Inflammatory macrophage (primary cell): ENCODE results near the gene RIC8A.

Experiments used
- DNase-seq, 2 donors: peaks; one replicate each; pipeline ENCODE4 v3.0.0-alpha.2; 2020 to 2022

The RIC8A gene

DNA sequence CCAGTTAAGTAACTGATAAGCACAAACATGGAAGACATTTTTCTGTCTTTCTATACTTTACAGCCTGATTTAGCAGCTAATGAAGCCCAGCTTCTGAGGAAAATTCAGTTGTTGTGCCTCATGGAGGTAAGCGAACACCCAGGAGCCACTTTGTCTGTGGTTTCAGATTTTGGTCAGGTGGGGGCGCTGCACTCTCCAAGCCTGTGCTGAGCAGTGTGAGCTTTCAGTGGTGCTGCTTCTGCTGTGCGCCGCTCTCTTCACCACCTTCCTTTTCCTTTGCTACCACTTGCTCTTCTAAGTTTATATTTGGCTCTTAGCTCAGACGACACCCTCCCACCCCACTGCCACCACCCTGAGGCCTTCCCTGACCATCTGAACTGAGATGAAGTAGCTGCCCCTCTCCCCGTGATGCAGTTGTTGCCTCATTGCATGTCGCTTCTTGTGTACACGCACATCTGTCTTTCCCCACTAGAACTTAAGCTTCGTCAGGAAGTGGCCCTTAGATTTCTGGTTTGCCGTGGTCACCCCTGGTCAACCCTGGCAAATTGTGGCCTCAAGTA lies 43.3 kb downstream of the RIC8A start:
- peak; percentile 64 to 67 for DNase-seq

DNA sequence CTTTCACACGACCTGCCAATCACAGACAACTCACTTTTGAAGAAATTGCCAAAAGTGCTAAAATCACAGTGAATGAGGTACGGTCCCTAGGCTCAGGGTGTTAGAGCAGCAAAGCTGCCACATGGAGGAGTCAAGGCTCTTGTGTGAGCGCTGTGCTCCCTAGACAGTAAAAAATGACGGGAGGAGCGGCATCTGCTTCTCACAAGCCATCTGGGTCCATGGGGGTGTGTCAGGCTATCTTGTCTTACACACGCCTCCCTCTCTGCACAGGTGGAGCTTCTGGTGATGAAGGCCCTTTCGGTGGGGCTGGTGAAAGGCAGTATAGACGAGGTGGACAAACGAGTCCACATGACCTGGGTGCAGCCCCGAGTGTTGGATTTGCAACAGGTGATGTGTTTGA lies 44.0 kb downstream of the RIC8A start:
- no peak for DNase-seq

DNA sequence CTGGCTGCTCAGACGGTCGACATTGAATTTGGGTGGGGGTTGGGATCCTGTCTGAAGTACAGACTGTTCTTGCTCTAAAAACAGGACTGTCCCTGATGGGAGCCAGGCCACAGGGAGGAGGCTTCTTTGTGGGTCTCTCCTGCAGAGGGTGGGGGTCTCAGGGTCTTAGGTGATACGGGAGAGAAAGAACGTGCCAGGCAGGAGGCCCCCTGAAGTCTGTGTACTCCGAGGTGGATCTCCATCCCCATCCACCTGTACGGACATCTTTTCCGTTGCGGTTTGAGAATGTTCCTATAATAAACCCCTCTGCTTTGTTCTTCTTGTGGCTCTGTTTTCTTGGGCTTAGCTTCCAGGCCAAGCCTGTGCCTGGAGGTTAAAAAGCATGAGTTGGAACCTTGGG lies 45.2 kb downstream of the RIC8A start:
- no peak for DNase-seq

DNA sequence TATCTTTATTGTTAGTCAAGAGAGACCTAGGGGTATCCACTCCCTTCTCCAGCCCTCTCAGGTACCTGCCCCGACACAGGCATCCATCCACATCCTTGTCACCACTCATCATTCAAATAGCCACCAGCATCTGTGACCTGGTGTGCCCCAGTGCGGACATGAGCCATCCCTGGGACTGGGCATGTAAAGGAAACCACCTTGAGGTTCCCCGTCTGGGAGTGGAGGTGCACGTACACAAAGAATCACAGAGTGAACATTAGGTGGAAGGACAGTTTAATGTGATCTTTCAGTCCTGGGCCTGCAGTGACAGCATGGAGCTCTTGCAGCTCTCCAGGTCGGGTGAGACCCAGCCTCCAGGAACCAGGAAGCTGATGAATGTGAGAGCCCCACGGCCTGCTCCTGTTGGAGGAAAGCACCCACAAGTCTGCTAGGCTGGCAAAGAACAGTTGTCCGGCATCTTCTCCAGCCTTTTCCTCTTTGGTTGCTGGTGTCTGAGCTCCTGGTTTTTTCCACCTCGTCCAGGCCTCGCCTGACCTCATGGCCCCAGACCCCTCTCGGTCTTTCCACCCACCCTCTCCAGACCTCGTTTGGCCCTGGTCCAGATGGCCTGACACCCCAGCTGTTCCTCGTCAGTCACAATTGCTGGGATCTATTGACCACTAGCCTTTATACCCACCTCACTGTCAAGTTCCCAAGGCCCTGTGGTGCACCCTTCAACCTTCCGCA lies 45.8 kb downstream of the RIC8A start:
- no peak for DNase-seq

DNA sequence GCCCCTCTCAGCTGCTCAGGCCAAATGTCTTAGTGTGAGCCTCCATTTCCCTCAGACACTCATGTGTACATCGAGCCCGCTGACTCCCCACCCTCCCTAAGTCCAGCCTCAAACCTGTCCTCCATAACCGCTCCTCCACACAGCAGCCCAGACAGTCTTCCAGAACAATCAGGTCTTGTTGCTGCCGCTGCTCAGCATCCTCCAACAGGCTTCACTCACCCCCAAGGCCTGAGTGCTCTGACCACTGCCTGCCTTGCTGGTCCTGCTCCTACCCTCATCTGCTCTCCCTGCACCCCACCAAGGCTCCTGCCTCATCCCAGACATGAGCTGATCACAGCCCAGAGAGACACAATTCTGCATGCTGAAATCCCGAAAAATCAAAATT lies 46.4 kb downstream of the RIC8A start:
- no peak for DNase-seq

DNA sequence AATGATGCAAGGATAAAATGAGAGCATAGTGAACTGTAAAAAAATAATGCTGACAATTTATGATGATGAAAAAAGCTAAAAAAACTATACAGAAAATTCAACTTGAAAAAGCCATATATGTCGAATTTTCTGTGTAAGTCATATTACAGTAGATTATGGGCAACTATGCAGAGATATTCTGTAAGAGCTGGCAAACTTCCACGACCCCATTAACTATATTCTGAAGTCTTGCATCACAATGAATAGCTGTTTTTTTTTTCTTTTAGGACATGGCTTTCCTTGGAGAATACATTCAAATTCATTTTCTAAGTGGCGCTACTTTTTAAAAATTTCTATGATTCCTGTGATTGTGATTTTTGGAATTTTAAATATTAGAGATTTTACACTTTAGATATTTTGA lies 47.7 kb downstream of the RIC8A start:
- no peak for DNase-seq

DNA sequence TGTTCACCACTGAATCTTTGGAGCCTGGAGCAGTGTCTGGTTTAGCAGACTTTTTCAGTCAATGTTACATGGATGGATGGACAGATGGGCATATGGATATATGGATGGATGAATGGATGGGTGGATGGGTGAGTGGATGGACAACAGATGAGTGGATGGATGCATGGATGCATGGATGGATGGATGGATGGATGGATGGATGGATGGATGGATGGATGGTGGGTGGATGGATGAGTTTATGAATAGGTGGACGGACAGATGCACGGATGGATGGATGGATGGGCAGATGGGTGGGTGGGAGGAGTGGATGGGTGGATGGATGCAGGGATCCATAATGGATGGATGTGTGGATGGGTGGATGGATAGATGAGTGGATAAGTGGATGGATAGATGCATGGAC lies 48.3 kb downstream of the RIC8A start:
- no peak for DNase-seq

DNA sequence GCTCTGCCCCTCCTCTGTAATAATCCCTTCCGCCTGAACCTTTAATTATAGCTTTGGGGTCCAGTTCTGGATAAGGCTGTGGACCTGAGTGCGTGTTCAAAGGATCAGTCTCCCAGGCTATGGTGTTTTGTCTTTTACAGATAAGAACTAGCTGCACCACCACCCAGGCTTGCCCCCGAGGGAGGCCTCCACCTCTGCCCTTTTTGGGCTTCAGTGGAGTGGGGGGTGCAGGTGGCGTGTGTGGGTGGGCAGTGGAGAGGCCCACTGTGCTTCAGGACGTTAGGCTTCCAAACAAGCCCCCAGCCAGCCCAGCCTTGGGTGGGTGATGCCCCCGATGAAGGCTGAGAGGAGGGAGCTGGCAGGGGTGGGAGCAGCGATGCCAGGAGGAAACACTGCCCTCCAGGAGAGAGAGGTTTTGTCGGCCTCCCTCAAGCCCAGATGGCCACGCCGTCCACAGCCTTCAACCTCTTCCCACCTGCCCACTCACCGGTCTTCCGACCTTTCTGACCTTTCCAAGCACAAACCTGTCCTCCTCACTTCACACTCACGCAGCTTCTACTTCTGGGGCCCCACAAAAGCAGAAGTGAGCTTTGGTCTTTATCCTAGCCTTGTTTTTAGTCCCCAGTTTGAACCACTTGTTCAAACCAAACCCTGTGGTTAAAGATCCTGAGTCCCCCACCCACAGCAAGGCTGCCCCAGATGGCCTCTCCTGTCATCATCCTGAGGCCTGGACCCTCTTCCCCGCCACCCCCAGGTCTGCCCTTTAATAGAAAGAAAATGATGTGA lies 49.6 kb downstream of the RIC8A start:
- DNase-seq, result no peak

DNA sequence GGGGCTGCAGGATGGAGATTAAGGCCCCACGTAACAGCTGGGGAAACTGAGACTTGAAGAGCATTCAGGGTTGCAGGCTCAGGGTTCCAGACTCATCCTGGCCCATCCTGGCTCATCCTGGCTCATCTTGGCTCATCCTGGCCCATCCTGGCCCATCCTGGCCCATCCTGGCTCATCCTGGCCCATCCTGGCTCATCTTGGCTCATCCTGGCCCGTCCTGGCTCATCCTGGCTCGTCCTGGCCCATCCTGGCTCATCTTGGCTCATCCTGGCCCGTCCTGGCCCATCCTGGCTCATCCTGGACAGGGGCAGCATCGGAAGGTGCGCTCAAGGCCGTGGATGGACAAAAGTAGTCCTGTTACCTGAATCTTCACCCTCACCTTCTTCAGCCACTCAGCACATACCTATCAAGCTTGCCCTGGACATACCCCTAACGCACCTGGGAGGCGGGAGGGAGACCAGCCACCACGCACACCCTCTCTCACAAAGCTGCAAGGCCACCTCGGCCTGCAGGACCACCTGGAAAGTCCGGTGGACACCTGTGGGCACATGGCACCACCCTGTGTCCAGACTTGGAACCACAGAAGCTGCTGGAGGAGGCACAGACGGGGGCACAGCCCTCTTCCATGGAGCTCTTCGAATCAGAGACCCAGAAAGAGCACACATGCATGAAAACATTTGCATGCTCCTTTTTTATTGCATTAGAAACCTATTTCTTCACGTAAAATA lies 50.4 kb downstream of the RIC8A start:
- no peak for DNase-seq

DNA sequence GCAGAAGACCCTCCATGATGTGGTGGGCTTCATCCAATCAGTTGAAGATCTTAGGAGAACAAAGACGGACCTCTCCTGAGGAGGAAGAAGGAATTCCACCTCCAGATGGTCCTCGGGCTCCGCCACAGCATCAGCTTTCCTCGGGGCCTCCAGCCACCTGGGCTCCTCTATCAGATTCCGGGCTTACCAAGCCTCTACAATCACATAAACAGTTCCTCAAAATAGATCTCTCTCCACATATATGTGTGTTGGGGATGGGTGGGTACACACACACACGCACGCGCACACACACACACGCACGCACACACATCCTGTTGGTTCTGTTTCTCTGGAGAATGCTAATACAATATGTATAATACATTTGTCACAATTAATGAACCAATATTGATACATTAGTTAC lies 51.9 kb downstream of the RIC8A start:
- no peak for DNase-seq

DNA sequence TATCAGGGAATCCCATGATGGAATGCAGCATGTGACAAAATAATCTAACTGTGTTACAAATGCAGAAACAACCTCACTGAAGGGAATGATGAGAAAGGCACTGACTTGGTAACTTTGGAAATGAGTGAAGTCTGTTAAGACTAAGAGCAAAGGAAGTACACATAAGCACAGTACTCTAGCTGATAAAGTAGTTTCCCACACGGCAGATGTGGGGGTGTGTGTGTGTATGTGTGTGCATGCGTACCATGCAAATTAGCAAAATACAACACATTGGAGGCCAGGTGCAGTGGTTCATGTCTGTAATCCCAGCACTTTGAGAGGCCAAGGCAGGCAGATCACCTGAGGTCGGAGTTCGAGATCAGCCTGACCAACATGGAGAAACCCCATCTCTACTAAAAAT lies 54.1 kb downstream of the RIC8A start:
- no peak for DNase-seq
